Astrocyte (in vitro differentiated cells and primary cell): ENCODE results near the gene CELA3B.
"Not testable (repeated sequence)": the region's sequence is repeated elsewhere in the genome, so short reads cannot be mapped to it uniquely, and the experiment has no call there.

ENCODE experiments used
- EZH2 ChIP-seq: IDR thresholded peaks from 2 replicates; pipeline ENCODE4 v1.6.1; 2012; ENCODE audit warnings: mild to moderate bottlenecking, low read length, inconsistent platforms; ENCODE audit not compliant: insufficient read depth
- TF ChIP-seq, protein P1 (sequence below): IDR thresholded peaks from 2 replicates; pipeline ENCODE4 v1.5.1; 2011; ENCODE audit warnings: low read depth, mild to moderate bottlenecking, inconsistent platforms, low read length, moderate library complexity; ENCODE audit not compliant: insufficient read depth

DNA sequence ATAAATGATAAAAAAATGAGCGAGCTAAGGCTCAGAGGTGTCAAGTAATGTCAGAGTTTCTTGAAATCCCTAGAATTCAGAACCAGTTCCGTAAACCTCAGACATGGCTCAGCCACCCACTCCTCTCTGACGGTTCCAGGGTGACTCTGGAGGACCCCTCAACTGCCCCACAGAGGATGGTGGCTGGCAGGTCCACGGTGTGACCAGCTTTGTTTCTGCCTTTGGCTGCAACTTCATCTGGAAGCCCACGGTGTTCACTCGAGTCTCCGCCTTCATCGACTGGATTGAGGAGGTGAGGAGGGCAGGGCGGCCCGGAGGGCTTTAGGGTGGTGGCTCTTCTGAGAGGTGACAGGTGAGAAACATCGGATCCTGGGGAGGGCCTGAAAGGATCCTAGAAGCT is 32.7 kb downstream of the CELA3B start:
- TF ChIP-seq, protein P1, sequence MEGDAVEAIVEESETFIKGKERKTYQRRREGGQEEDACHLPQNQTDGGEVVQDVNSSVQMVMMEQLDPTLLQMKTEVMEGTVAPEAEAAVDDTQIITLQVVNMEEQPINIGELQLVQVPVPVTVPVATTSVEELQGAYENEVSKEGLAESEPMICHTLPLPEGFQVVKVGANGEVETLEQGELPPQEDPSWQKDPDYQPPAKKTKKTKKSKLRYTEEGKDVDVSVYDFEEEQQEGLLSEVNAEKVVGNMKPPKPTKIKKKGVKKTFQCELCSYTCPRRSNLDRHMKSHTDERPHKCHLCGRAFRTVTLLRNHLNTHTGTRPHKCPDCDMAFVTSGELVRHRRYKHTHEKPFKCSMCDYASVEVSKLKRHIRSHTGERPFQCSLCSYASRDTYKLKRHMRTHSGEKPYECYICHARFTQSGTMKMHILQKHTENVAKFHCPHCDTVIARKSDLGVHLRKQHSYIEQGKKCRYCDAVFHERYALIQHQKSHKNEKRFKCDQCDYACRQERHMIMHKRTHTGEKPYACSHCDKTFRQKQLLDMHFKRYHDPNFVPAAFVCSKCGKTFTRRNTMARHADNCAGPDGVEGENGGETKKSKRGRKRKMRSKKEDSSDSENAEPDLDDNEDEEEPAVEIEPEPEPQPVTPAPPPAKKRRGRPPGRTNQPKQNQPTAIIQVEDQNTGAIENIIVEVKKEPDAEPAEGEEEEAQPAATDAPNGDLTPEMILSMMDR, result not testable (repeated sequence)
- not testable (repeated sequence) for TF ChIP-seq EZH2
